Measurements from ENCODE around the gene PIP4P1. TPM values are rescaled to one million over a fixed set of nuclear protein-coding genes. Genes with fewer than 3 reads are reported as not detected.
A peak's percentile ranks its signal among the peaks of the same experiment; 100 is the strongest.

PIP4P1 gene
- total and polyA plus RNA-seq, 10 of the 15 experiments (the other 5 are each of a cell fraction or from before 2014, with no cell fraction given): 19.1 to 47.4 (median 39.7) TPM

- TF ChIP-seq LARP7 (IDR thresholded peaks at IDR 0.05) (peak; percentile 58), RELB (IDR thresholded peaks at IDR 0.05; ENCODE audit: low read depth) (peak; percentile 53), PKNOX1 (IDR thresholded peaks at IDR 0.05) (no peak), REST (IDR thresholded peaks at IDR 0.05; ENCODE audit: low read depth, low read length) (no peak), NRF1 (conservative IDR thresholded peaks at IDR 0.05; ENCODE audit: low read depth, low read length) (no peak), GATAD2B (conservative IDR thresholded peaks at IDR 0.05; ENCODE audit: low read depth) (peak; percentile 79), E2F8 (IDR thresholded peaks at IDR 0.05; ENCODE audit: low read depth, partially characterized antibody) (no peak), MAX (IDR thresholded peaks at IDR 0.05; ENCODE audit: low read depth, low read length) (peak; percentile 55; the same call in 1 of the 2 replicates), POLR2AphosphoS5 (IDR thresholded peaks at IDR 0.05; ENCODE audit: low read length) (peak; percentile 31; the same call in 1 of the 2 replicates), NKRF (conservative IDR thresholded peaks at IDR 0.05) (peak; percentile 77; the same call in 1 of the 2 replicates), TAF1 (IDR thresholded peaks at IDR 0.05; ENCODE audit: borderline replicate concordance, low read depth, low read length) (peak; percentile 57; the same call in 1 of the 2 replicates), NFYB (IDR thresholded peaks at IDR 0.05; ENCODE audit: insufficient read depth, low read depth, low read length) (no peak), BRCA1 (IDR thresholded peaks at IDR 0.05; ENCODE audit: low read depth, low read length) (no peak), BMI1 (IDR thresholded peaks at IDR 0.05; ENCODE audit: borderline replicate concordance) (no peak), EP300 (IDR thresholded peaks at IDR 0.05; ENCODE audit: borderline replicate concordance in 1 of 2, control insufficient read depth in 1 of 2, low read depth in 2 of 2, low read length in 2 of 2) (no peak), BACH1 (IDR thresholded peaks at IDR 0.05; ENCODE audit: borderline replicate concordance) (0 out of 2 replicates have a peak, but pooled peaks have one; percentile 21)
These were observed 48.1 kb downstream of the PIP4P1 start, which contains the start of gene TEP1 (continued) for GRCh38 chr14:20412876-20413743.
